NCI-H187 treated with DMSO at 0.1 percent for 48 hours (cell line): ENCODE measurements around the gene DEFB128.

ENCODE experiments used
- DNase-seq: peaks from one replicate; lab custom pipeline; 2025; lab: John Stamatoyannopoulos, UW

DEFB128 gene

DNA sequence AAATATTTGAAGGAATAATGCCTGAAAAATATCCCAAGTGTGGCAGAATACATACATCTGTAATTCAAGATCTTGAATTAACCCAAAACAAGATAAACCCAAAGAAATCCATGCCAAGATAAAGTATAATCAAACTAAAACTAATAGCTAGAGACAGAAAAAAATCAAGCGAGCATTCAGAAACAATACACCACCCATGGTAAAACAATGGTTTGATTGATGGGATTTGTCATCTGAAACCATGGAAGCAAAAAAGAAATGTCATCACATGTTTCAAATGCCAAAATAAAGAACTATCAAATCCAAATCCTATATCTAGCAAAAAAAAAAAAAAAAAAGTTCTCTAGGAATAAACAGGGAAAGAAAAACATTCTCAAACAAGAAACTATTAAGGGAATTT, 37.4 kb downstream of the DEFB128 start:
- no peak for DNase-seq

DNA sequence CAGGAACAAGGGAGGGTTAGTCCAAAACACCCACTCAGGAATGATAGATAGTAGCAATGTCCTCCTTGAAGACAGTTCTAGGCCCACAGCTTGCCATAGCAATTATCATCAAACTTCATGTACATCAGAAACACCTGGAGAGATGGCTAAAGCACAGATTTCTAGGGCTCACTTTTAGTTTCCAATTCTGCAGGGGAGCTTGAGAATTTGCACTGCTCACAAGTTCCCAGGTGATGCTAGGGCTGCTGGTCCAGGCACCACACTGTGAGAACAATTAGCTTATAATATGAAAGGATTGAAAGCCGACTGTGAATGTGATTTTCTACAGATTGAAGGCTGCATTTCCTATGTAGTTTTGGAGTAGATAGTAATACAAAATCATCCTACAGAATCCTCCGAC, 43.6 kb downstream of the DEFB128 start:
- DNase-seq = no peak

DNA sequence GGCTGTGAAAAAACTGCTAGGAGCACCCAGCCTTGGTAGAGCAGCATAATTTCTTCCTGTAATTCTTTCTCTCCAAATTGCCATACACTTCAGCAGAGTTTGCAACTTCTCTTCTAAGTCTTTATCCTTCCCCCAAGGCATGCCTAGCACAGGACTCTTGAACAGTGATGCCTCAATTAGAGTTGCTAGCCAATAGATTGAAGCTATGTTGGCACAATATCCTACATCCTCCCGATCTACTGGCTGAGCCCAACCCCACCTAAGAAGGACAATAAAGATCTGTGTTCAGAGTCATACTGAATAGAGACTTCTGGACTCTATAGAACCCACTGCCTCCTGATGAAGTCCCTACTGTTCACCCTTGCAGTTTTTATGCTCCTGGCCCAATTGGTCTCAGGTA, 47.2 kb downstream of the DEFB128 start, which contains the start of gene DEFB126:
DEFB126 (plus strand) TSS at position 301 of the 400 bp plus-strand sequence; CDS start at position 340, 39 bp downstream.
- DNase-seq = no peak
